IPS DF 6.9 (cell line): ENCODE data around the gene TMPRSS11B.

Experiments
- DNase-seq: peaks from one replicate; pipeline ENCODE4 v3.0.0-alpha.2; 2013; ENCODE audit warnings: low read depth, low spot score
- H3K27ac ChIP-seq: one replicate; pipeline ENCODE4 v1.5.1; 2013; ENCODE audit warnings: low read length, control low read depth
- H3K27me3 ChIP-seq: 2 replicates; pipeline ENCODE4 v1.6.1; 2013; ENCODE audit warnings: mild to moderate bottlenecking, low read length; ENCODE audit not compliant: control insufficient read depth, insufficient read depth
- H3K36me3 ChIP-seq: 2 replicates; pipeline ENCODE4 v1.6.1; 2013; ENCODE audit warnings: low read length; ENCODE audit not compliant: control insufficient read depth, insufficient read depth
- H3K4me1 ChIP-seq: 2 replicates; pipeline ENCODE4 v1.6.1; 2013; ENCODE audit warnings: low read length; ENCODE audit not compliant: control insufficient read depth, insufficient read depth
- H3K4me3 ChIP-seq: 2 replicates; pipeline ENCODE4 v1.5.1; 2013; ENCODE audit warnings: mild to moderate bottlenecking, low read length
- H3K9me3 ChIP-seq: 2 replicates; pipeline ENCODE4 v1.6.1; 2013; ENCODE audit warnings: low read length, inconsistent platforms; ENCODE audit not compliant: control insufficient read depth, insufficient read depth
- WGBS: extraction: QIAGEN DNeasy Blood & Tissue Kit; methylation state at CpG from one replicate; pipeline ENCODE4 v1.1.7; 2013; ENCODE audit warnings: mixed read lengths, missing lambda C conversion rate; ENCODE audit not compliant: insufficient read length, insufficient coverage; 5-methylcytosine and 5-hydroxymethylcytosine counted together

The TMPRSS11B gene

DNA sequence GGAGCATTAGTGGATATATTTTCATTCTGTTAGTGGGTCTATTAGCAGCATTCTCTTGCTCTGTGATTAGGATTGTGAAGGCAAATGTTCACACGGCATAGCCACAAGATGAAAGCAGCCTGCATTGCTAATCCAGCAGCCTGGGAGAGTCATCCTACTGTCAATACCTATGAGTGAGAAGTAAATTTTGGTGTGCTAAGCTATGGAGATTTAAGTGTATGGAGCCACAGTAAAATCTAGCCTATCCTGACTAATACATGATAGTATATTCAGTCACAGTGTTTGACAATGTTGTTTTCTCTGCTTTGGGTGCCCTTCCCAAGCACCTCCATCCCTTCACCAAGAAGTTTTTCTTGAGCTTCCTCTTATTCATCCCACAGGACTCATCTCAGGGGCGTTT, 68.6 kb downstream of the TMPRSS11B start:
- Histone ChIP-seq H3K36me3 (no peaks in the 10 kb centered on the region), H3K27me3 (no peaks in the 10 kb centered on the region), H3K27ac (no peak overlapping the region), H3K9me3 (no peaks in the 10 kb centered on the region), H3K4me1 (no peaks in the 10 kb centered on the region), H3K4me3 (no peak overlapping the region)
- no CpG with 5 or more reads among the region's 2 CpGs for WGBS
- DNase-seq, result no peak
